Measurements from ENCODE around the gene NRXN3.
"Not testable (repeated sequence)": the region's sequence is repeated elsewhere in the genome, so short reads cannot be mapped to it uniquely, and the experiment has no call there.

NRXN3 gene

GRCh38 chr14:78469947-78470346, 299.8 kb downstream of the NRXN3 start:
- in situ Hi-C loops (cut with MboI; ENCODE audit: low sequenced_read_pairs) = no loop called here

GRCh38 chr14:78479127-78479780, 309.1 kb downstream of the NRXN3 start:
- in situ Hi-C loops (cut with MboI; ENCODE audit: low sequenced_read_pairs) = no loop called here

- in situ Hi-C loops (cut with MboI; ENCODE audit: low sequenced_read_pairs) = no loop called here
These were observed 313.9 kb downstream of the NRXN3 start for GRCh38 chr14:78484028-78484427.

GRCh38 chr14:78486081-78486480, 315.9 kb downstream of the NRXN3 start:
- in situ Hi-C loops (cut with MboI; ENCODE audit: low sequenced_read_pairs) = no loop called here

GRCh38 chr14:78486621-78487020, 316.4 kb downstream of the NRXN3 start:
- in situ Hi-C loops (cut with MboI; ENCODE audit: low sequenced_read_pairs) = no loop called here

- in situ Hi-C loops (cut with MboI; ENCODE audit: low sequenced_read_pairs) = not testable (repeated sequence)
These were observed 317.4 kb downstream of the NRXN3 start for GRCh38 chr14:78487573-78487972.

- in situ Hi-C loops (cut with MboI; ENCODE audit: low sequenced_read_pairs) = no loop called here
These were observed 318.8 kb downstream of the NRXN3 start for GRCh38 chr14:78488938-78489337.

- in situ Hi-C loops (cut with MboI; ENCODE audit: low sequenced_read_pairs) = no loop called here
These were observed 320.9 kb downstream of the NRXN3 start for GRCh38 chr14:78491048-78491447.

GRCh38 chr14:78498062-78498595, 328.0 kb downstream of the NRXN3 start:
- in situ Hi-C loops (cut with MboI; ENCODE audit: low sequenced_read_pairs) = no loop called here

- in situ Hi-C loops (cut with MboI; ENCODE audit: low sequenced_read_pairs) = no loop called here
These were observed 331.7 kb downstream of the NRXN3 start for GRCh38 chr14:78501909-78502308.

GRCh38 chr14:78508023-78508422, 337.9 kb downstream of the NRXN3 start:
- in situ Hi-C loops (cut with MboI; ENCODE audit: low sequenced_read_pairs) = no loop called here

GRCh38 chr14:78509516-78509915, 339.3 kb downstream of the NRXN3 start:
- in situ Hi-C loops (cut with MboI; ENCODE audit: low sequenced_read_pairs) = no loop called here

- in situ Hi-C loops (cut with MboI; ENCODE audit: low sequenced_read_pairs) = no loop called here
These were observed 341.8 kb downstream of the NRXN3 start for GRCh38 chr14:78512021-78512420.

- in situ Hi-C loops (cut with MboI; ENCODE audit: low sequenced_read_pairs) = no loop called here
These were observed 349.7 kb downstream of the NRXN3 start for GRCh38 chr14:78519863-78520262.

GRCh38 chr14:78524196-78524595, 354.0 kb downstream of the NRXN3 start:
- in situ Hi-C loops (cut with MboI; ENCODE audit: low sequenced_read_pairs) = no loop called here

- in situ Hi-C loops (cut with MboI; ENCODE audit: low sequenced_read_pairs) = no loop called here
These were observed 354.6 kb downstream of the NRXN3 start for GRCh38 chr14:78524766-78525165.

GRCh38 chr14:78530078-78530477, 359.9 kb downstream of the NRXN3 start:
- in situ Hi-C loops (cut with MboI; ENCODE audit: low sequenced_read_pairs) = no loop called here

- in situ Hi-C loops (cut with MboI; ENCODE audit: low sequenced_read_pairs) = no loop called here
These were observed 364.0 kb downstream of the NRXN3 start for GRCh38 chr14:78534141-78534540.

GRCh38 chr14:78535041-78535440, 364.9 kb downstream of the NRXN3 start:
- in situ Hi-C loops (cut with MboI; ENCODE audit: low sequenced_read_pairs) = no loop called here

- in situ Hi-C loops (cut with MboI; ENCODE audit: low sequenced_read_pairs) = not testable (repeated sequence)
These were observed 371.6 kb downstream of the NRXN3 start for GRCh38 chr14:78541788-78542187.

- in situ Hi-C loops (cut with MboI; ENCODE audit: low sequenced_read_pairs) = no loop called here
These were observed 373.3 kb downstream of the NRXN3 start for GRCh38 chr14:78543433-78543832.

GRCh38 chr14:78561074-78561473, 390.9 kb downstream of the NRXN3 start:
- in situ Hi-C loops (cut with MboI; ENCODE audit: low sequenced_read_pairs) = no loop called here

Data from HL-60/S4 treated with retinoic acid at 250 ng/mL for 4 days and 3 days (cell line).